ENCODE measurements around the gene LRRC15.

DNA sequence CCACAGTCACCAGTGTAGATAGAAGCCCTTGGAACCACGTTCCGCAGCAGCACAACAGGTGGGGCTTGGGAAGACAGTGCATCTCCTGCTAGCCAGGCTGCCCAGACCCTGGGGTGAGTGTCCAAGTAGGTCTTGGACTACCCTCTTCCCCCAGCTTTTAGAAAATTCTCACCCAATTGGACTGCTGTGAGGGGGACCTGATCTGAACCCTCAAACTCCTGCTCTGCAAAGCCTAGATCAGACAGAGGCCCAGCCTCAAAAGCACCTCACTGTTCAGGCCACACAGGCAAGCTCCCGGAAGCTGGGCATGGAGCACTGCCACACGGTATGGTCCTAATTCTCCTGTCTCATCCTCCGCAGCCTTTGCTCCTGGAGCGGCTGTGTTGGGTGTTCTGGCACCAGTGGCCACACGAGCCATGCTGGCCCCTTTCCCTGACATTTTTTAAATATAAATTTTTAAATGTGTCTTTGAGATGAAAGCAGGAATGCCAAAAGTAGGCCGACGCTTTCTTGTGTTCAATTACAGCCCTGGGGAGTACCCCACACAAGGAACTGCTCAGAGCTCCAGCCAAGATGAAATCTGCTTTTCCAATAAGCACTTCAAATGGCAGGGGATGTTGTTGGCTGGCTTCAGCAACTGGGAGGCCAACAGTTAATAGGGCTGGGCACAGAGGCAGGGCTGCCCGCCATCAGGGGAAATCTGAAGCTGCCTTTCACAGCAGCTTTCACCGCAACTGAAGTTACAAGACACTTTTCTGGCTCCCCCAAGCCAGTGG is 59.3 kb downstream of the LRRC15 start:
- TF ChIP-seq EZH2 (IDR thresholded peaks at IDR 0.05; ENCODE audit: insufficient read depth, poor library complexity, severe bottlenecking) (no peak), EZH2phosphoT487 (IDR thresholded peaks at IDR 0.05; ENCODE audit: insufficient read depth, low read depth) (no peak)

Measured in GM23248 (cell line).